Sigmoid colon (tissue), 4 donors: ENCODE measurements around the gene PSORS1C2.

Experiments
- CTCF ChIP-seq, 4 experiments: fragments of 450-650 bp in 3 of 4; fragments of 200-600 bp in 1 of 4; IDR thresholded peaks; one replicate each; pipeline ENCODE4 v1.5.1; 2016 to 2019; ENCODE audit warnings: antibody characterized with exemption in 4 of 4, mild to moderate bottlenecking in 3 of 4, moderate library complexity in 2 of 4
- EP300 ChIP-seq, 4 donors: sonication (generic); formaldehyde crosslinking; IDR thresholded peaks; one replicate each; pipeline ENCODE4 v1.6.1; 2017; ENCODE audit warnings: antibody characterized with exemption in 4 of 4
- POLR2A ChIP-seq, 2 donors: fragments of 450-650 bp; IDR thresholded peaks; one replicate each; pipeline ENCODE4 v1.6.1; 2016; ENCODE audit warnings: antibody characterized with exemption in 2 of 2, mild to moderate bottlenecking in 2 of 2, moderate library complexity in 2 of 2

DNA sequence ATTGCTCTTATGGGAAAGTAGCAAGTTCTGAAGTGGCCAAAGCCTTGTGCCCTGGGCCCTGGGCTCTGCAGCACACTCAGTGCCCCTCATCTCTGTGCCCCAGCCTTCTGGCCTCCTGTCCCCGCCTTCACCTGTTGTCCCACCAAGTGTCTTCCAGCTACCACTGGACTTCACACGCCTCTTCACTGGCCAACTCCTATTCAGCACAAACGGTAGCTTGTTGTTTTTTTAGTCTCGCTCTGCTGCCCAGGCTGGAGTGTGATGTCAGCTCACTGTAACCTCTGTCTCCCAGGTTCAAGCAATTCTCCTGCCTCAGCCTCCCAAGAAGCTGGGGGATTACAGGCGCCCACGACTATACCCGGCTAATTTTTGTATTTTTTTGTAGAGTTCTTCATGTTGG, 13.9 kb upstream of the PSORS1C2 start:
- TF ChIP-seq POLR2A (IDR thresholded peaks at IDR 0.05) (no peak), EP300 (IDR thresholded peaks at IDR 0.05) (no peak), CTCF (IDR thresholded peaks at IDR 0.05) (no peak)
